ENCODE data around the gene WFDC2.
"Not testable (repeated sequence)": the region's sequence is repeated elsewhere in the genome, so short reads cannot be mapped to it uniquely, and the experiment has no call there.

The WFDC2 gene

GRCh38 chr20:45452772-45453691, 16.5 kb upstream of the WFDC2 start:
- no peak for DNase-seq

GRCh38 chr20:45456632-45457031, 12.9 kb upstream of the WFDC2 start:
- DNase-seq, result peak in 1 of 5 donors; percentile 38

- no peak for DNase-seq
Observed at GRCh38 chr20:45459606-45460005, 9.9 kb upstream of the WFDC2 start.

GRCh38 chr20:45461225-45461624, 8.3 kb upstream of the WFDC2 start:
- DNase-seq, result no peak

DNA sequence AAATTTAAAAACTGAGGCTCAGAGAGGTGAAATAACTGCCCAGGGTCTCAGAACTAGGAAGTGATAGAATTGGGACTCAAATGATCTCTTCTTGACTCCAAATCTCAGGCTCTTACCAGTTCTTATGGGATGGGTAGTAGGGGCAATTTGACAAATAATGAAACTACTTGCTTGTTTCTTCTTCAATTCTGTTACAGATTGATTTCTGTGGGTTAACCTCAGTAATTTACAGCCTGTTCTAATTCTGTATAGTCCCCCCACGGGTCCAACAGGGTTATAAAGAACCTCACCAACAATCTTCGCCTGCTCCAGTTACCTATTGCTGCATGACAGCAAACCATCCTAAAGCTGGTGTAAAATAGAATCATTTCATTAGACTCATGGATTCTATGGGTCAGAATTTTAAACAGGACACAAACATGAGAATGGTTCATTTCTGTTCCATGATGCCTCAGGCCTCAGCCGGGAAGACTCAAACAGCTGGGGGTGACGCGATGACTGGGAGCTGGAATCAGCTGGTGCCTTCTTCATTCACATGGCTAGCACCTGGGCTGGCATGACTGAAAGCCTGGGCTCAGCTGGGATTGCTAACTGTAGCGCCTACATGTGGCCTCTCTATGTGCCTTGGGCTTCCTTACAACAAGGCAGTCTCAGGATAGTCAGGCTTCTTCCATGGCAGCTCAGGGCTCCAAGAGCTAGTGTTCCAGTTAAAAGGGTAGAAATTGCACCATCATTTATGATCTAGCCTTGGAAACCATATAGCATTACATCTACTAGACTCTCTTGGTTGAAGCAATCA, 6.6 kb upstream of the WFDC2 start:
- no peak for DNase-seq

DNA sequence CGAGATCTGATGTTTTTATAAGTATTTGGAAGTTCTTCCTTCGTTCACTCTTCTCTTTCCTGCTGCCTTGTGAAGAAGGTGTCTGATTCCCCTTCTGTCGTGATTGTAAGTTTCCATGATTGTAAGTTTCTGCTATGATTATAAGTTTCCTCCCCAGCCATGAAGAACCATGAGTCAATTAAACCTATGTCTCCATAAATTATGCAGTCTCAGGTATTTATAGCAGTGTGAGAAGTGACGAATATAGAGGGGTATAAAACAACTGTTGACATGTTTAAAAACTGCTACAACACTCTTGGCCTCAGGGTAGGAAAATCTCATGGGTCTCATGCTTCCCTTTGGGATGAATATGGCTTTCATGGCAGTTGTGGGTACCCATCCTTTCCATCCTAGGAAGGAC, 5.8 kb upstream of the WFDC2 start:
- DNase-seq, result no peak

DNA sequence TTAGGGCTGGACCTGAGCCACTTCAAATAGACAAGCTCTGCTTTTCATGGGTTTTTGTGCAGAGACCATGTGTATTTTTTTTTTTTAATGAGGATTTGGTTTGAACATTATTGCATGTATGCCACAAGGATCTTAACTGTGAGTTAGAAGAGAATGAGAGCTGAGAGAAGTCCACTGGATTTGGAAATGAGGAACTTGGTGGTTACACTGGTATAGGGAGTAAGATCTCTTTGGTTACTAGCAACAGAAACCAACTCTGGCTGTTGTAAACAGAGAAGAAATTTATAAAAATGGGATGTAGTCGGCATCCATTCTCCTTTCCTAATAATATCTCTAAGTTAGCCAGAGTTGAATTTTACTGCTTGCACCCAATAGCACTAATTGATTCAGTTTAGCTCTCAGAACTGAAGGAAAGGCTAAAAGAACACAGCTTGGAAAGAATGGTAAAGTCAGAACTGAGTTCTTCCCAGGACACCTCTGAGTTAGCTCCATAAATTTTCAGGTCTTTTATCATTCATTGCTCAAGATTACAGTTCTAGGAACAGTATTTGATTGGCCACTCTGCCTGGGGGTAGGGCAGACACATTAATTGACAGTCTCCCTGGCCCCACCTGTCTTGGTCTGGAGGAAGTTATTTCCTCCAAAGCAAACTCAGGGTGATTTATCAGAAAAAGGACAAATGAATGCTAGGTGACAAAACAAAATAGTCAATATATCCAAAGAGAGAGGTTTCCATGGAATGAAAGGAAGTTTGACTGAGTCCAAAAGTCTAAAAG, 3.9 kb upstream of the WFDC2 start:
- DNase-seq, result no peak

GRCh38 chr20:45467172-45467571, 2.4 kb upstream of the WFDC2 start:
- no peak for DNase-seq

GRCh38 chr20:45467861-45468260, 1.7 kb upstream of the WFDC2 start:
- no peak for DNase-seq

DNA sequence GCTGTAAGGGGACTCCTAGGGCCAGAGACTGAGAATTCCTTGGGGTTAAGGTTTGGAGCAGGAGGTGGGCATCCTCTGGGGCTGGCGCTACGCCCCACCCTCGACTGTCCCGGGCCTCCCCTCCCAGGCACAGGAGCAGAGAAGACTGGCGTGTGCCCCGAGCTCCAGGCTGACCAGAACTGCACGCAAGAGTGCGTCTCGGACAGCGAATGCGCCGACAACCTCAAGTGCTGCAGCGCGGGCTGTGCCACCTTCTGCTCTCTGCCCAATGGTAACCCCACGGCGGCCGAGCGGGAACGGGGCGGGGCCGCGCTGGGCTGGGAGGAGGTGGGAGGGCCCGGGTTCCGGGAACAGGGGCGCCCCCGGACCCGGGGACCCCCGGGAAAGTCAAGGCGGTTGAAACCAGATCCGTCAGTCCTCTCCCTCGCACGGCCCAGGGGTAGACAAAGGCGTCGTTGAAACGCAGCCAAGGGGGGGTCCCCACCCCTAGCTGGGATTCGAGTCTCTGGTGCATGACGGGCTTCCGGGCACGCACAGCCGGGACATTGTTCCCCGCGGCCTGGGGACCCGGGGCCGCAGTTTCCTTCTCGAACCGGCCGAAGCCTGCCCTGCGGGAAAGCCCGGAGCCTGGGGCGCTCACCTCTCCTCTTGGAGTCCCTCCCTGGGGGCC, 844 bp downstream of the WFDC2 start:
- DNase-seq, result peak in 1 of 5 donors; percentile 11

DNA sequence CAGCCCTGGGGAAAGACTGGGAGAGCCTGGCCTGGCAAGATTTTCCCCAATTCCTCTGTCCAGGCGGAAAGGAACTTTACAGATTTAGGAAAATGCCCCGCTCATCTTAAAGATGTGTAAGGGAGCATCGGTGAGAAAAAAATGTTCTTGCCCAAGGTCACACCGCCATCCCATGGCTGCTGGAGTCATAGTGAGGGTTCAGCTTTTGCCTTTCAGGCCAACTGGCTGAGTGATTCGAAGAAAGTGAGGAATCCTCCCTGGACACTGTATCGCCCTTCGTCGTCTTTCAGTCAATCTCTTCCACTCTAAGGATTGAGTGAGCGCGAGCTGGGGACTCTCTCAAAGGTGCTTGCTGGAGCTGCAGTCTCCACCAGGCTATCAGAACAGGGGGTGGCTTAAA, 1.4 kb downstream of the WFDC2 start:
- DNase-seq, result no peak

- not testable (repeated sequence) for DNase-seq
Observed at GRCh38 chr20:45472286-45472685, 2.7 kb downstream of the WFDC2 start.

DNA sequence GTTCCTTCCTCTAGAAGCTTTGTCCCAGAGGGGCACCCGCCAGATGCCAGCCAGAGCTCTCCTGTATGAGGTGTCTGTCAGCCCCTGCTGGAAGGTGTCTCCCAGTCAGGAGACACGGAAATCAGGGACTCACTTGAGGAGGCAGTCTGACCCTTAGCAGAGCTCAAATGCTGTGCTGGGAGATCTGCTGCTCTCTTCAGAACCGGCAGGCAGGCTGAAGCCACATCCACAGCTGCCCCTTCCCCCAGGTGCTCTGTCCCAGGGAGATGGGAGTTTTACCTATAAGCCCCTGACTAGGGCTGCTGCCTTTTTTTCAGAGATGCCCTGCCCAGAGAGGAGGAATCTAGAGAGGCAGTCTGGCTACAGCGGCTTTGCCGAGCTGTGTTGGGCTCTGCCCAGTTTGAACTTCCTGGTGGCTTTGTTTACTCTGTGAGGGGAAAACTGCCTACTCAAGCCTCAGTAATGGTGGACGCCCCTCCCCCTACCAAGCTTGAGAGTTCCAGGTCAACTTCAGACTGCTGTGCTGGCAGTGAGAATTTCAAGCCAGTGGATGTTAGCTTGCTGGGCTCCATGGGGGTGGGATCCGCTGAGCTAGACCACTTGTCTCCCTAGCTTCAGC, 8.1 kb downstream of the WFDC2 start:
- not testable (repeated sequence) for DNase-seq

- DNase-seq, result no peak
Observed at GRCh38 chr20:45479822-45480221, 10.3 kb downstream of the WFDC2 start.

GRCh38 chr20:45484676-45485075, 15.1 kb downstream of the WFDC2 start:
- DNase-seq, result no peak

DNA sequence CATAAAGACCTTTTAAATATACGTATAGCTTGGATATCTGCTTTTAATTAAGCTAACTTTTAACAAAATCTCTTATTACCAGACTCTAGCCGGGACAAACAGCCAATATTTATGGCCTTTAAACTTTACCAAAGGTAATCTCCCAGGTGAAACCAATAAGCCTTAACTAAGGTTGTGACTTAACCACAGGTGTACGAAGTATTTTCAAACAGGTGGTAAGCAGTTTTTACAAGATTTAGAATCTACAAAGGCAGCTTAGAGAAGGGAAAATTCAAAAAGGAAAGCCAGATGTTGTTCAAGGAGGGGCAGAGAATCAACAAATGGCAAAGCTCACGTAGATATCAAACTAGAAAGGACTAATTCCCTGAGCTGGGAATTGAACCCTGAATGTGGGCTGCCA, 15.8 kb downstream of the WFDC2 start:
- DNase-seq, result no peak

DNA sequence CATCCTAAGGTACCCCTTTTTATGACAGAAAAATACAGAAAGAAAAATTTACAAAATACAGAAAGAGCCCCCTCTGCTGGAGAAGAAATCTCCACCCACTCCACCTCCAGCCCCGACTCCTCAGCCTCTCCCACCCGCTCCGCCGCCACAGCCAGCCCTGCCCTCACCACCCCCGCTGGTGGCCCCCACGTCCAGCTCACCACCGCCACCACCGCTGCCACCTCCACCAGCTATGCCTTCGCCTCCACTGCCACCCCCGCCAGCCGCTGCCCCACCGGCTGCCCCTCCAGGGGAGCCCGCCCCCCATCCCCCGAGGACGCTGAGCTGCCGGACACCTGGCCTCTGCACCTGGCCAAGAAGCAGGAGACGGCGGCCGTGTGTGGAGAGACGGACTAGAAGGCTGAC, 17.7 kb downstream of the WFDC2 start:
- no peak for DNase-seq

- DNase-seq, result no peak
Observed at GRCh38 chr20:45489083-45489531, 19.6 kb downstream of the WFDC2 start.

- no peak for DNase-seq
Observed at GRCh38 chr20:45495501-45495941, 26.0 kb downstream of the WFDC2 start.

DNA sequence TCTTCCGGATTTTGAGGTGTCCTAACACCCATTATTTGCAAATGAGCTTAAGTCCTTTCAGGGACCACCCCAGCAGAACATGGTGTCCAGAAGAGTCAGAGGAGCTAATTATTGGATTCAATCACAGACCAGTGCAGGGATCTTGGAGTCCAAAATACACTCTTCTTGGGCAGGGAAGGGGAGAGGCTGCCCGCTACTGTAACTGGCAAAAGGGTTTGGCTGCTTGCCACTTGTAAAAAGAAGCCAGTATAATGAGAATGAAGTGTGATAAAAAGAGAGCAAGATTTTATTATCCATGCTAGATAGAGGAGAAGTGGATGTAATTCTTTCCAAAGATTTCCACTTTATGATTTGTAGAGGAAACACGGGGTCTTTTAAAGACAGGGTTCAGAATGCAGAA, 26.6 kb downstream of the WFDC2 start:
- DNase-seq, result no peak

- DNase-seq, result no peak
Observed at GRCh38 chr20:45497971-45498494, 28.5 kb downstream of the WFDC2 start.

DNA sequence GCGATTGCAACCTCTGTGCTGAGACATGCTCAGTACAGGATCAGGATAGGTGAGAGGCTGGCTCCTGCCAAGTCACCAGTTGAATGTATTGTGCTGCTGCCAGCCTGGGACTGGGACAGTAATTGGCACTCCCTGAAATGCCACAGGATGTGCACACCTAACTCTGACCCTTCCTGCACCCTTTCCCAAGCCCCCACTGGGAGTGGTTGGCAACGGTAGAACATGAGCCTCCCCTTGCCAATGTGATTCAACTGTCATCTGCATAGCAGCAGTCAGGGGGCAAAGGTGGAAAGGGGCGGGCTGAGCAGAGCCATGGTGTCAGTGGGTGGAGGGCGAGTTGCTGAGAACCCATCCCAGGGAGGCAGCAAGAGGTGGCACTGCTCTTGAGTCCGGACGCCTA, 30.5 kb downstream of the WFDC2 start:
- DNase-seq, result no peak

Measured in T-helper 1 cell (primary cell).